GM18511 (cell line): Measurements from ENCODE around the gene BACH2.
A peak's percentile ranks its signal among the peaks of the same experiment; 100 is the strongest.
"Not testable (repeated sequence)": the region's sequence is repeated elsewhere in the genome, so short reads cannot be mapped to it uniquely, and the experiment has no call there.

Experiments used
- ATAC-seq: cut with Tn5 transposase; IDR thresholded peaks from one replicate; pipeline ENCODE4 v1.9.1; 2021; ENCODE audit warnings: mild to moderate bottlenecking, moderate library complexity; ENCODE audit not compliant: unreplicated experiment

The BACH2 gene

GRCh38 chr6:90135667-90136066, 161.0 kb downstream of the BACH2 start:
- no peak for ATAC-seq

- ATAC-seq, result not testable (repeated sequence)
Observed at GRCh38 chr6:90133664-90134063, 163.0 kb downstream of the BACH2 start.

- ATAC-seq, result no peak
Observed at GRCh38 chr6:90131614-90132423, 164.8 kb downstream of the BACH2 start.

- ATAC-seq, result no peak
Observed at GRCh38 chr6:90131125-90131524, 165.5 kb downstream of the BACH2 start.

- not testable (repeated sequence) for ATAC-seq
Observed at GRCh38 chr6:90128687-90129086, 168.0 kb downstream of the BACH2 start.

GRCh38 chr6:90127595-90127994, 169.0 kb downstream of the BACH2 start:
- ATAC-seq, result no peak

GRCh38 chr6:90126839-90127238, 169.8 kb downstream of the BACH2 start:
- no peak for ATAC-seq

GRCh38 chr6:90126181-90126580, 170.5 kb downstream of the BACH2 start:
- no peak for ATAC-seq

GRCh38 chr6:90124874-90125510, 171.7 kb downstream of the BACH2 start:
- no peak for ATAC-seq

- no peak for ATAC-seq
Observed at GRCh38 chr6:90123831-90124230, 172.8 kb downstream of the BACH2 start.

GRCh38 chr6:90121982-90122381, 174.7 kb downstream of the BACH2 start:
- ATAC-seq, result peak; percentile 78

GRCh38 chr6:90120327-90120726, 176.3 kb downstream of the BACH2 start:
- ATAC-seq, result no peak

GRCh38 chr6:90119618-90120017, 177.0 kb downstream of the BACH2 start:
- ATAC-seq, result no peak

GRCh38 chr6:90118581-90118980, 178.1 kb downstream of the BACH2 start:
- ATAC-seq, result no peak

- no peak for ATAC-seq
Observed at GRCh38 chr6:90118069-90118468, 178.6 kb downstream of the BACH2 start.

GRCh38 chr6:90116126-90116525, 180.5 kb downstream of the BACH2 start:
- not testable (repeated sequence) for ATAC-seq

GRCh38 chr6:90113389-90113788, 183.3 kb downstream of the BACH2 start:
- no peak for ATAC-seq

GRCh38 chr6:90111387-90111786, 185.3 kb downstream of the BACH2 start:
- ATAC-seq, result no peak

- ATAC-seq, result no peak
Observed at GRCh38 chr6:90110971-90111370, 185.7 kb downstream of the BACH2 start.

GRCh38 chr6:90109141-90109540, 187.5 kb downstream of the BACH2 start:
- no peak for ATAC-seq

- ATAC-seq, result peak; percentile 93
Observed at GRCh38 chr6:90107771-90108282, 188.8 kb downstream of the BACH2 start.

GRCh38 chr6:90107371-90107770, 189.3 kb downstream of the BACH2 start:
- no peak for ATAC-seq
